Measurements from ENCODE around the gene MOCS2. TPM values are rescaled to one million over a fixed set of nuclear protein-coding genes. Genes with fewer than 3 reads are reported as not detected.
"Not testable (repeated sequence)": the region's sequence is repeated elsewhere in the genome, so short reads cannot be mapped to it uniquely, and the experiment has no call there.

MOCS2 gene
- total and polyA plus RNA-seq, 5 donors from 2014 or later, result 14.1 to 44.7 (median 35.6) TPM

- Histone ChIP-seq H3K4me1 (ENCODE audit: control insufficient read depth, insufficient read depth, low read length, poor library complexity, severe bottlenecking) (no peaks in the 10 kb centered on the region), H3K4me3 (ENCODE audit: low read depth, low read length) (no peak overlapping the region), H3K36me3 (ENCODE audit: control insufficient read depth, insufficient read depth, low read length) (no peaks in the 10 kb centered on the region), H3K27ac (ENCODE audit: insufficient read depth, low read length, poor library complexity, severe bottlenecking) (no peak overlapping the region), H3K27me3 (ENCODE audit: control insufficient read depth, insufficient read depth, low read length) (no peaks in the 10 kb centered on the region), H3K9me3 (ENCODE audit: control insufficient read depth in 2 of 2, low read length in 2 of 2) (no peaks in the 10 kb centered on the region)
- Mint-ChIP-seq H3K27ac (no peak overlapping the region), H3K27me3 (peaks cover 13% of the 10 kb centered on the region), H3K4me1 (no peaks in the 10 kb centered on the region), H3K36me3 (no peaks in the 10 kb centered on the region), H3K9me3 (peaks cover 0 to 1% (median 0%) of the 10 kb centered on the region in 7 donors), H3K4me3 (no peak overlapping the region)
- no peak for ATAC-seq (ENCODE audit: low read depth in 2 of 2)
- peak in 1 of 3 donors; percentile 9 for DNase-seq
Observed at GRCh38 chr5:53123702-53124101, 14.1 kb upstream of the MOCS2 start.

GRCh38 chr5:53120165-53120564, 10.6 kb upstream of the MOCS2 start:
- H3K27ac ChIP-seq (ENCODE audit: insufficient read depth, low read length, poor library complexity, severe bottlenecking), result no peak overlapping the region
- Mint-ChIP-seq H3K4me3 (no peak overlapping the region), H3K9me3 (no peaks in the 10 kb centered on the region), H3K27me3 (peaks cover 8% of the 10 kb centered on the region), H3K36me3 (no peaks in the 10 kb centered on the region), H3K4me1 (no peaks in the 10 kb centered on the region), H3K27ac (no peak overlapping the region)
- H3K27me3 ChIP-seq (ENCODE audit: control insufficient read depth, insufficient read depth, low read length), result no peaks in the 10 kb centered on the region
- no peaks in the 10 kb centered on the region for H3K9me3 ChIP-seq (ENCODE audit: control insufficient read depth in 2 of 2, low read length in 2 of 2)
- H3K4me3 ChIP-seq (ENCODE audit: low read depth, low read length), result no peak overlapping the region
- H3K36me3 ChIP-seq (ENCODE audit: control insufficient read depth, insufficient read depth, low read length), result no peaks in the 10 kb centered on the region
- DNase-seq, result no peak
- no peak for ATAC-seq (ENCODE audit: low read depth in 2 of 2)
- no peaks in the 10 kb centered on the region for H3K4me1 ChIP-seq (ENCODE audit: control insufficient read depth, insufficient read depth, low read length, poor library complexity, severe bottlenecking)

- peaks cover 8% of the 10 kb centered on the region for H3K27me3 Mint-ChIP-seq
- Histone ChIP-seq H3K4me1 (ENCODE audit: control insufficient read depth, insufficient read depth, low read length, poor library complexity, severe bottlenecking) (no peaks in the 10 kb centered on the region), H3K27ac (ENCODE audit: insufficient read depth, low read length, poor library complexity, severe bottlenecking) (no peak overlapping the region), H3K9me3 (ENCODE audit: control insufficient read depth in 2 of 2, low read length in 2 of 2) (no peaks in the 10 kb centered on the region), H3K27me3 (ENCODE audit: control insufficient read depth, insufficient read depth, low read length) (no peaks in the 10 kb centered on the region), H3K4me3 (ENCODE audit: low read depth, low read length) (no peak overlapping the region), H3K36me3 (ENCODE audit: control insufficient read depth, insufficient read depth, low read length) (no peaks in the 10 kb centered on the region)
- no peaks in the 10 kb centered on the region for H3K9me3 Mint-ChIP-seq
- no peak overlapping the region for H3K27ac Mint-ChIP-seq
- ATAC-seq (ENCODE audit: low read depth in 2 of 2), result no peak
- no peaks in the 10 kb centered on the region for H3K4me1 Mint-ChIP-seq
- H3K4me3 Mint-ChIP-seq, result no peak overlapping the region
- no peaks in the 10 kb centered on the region for H3K36me3 Mint-ChIP-seq
- no peak for DNase-seq
Observed at GRCh38 chr5:53118879-53119278, 9.3 kb upstream of the MOCS2 start.

- H3K36me3 ChIP-seq (ENCODE audit: control insufficient read depth, insufficient read depth, low read length), result no peaks in the 10 kb centered on the region
- H3K4me3 ChIP-seq (ENCODE audit: low read depth, low read length), result no peak overlapping the region
- DNase-seq (no peak), ATAC-seq (ENCODE audit: low read depth in 2 of 2) (no peak)
- no peaks in the 10 kb centered on the region for H3K27me3 ChIP-seq (ENCODE audit: control insufficient read depth, insufficient read depth, low read length)
- H3K9me3 Mint-ChIP-seq, result no peaks in the 10 kb centered on the region
- H3K9me3 ChIP-seq (ENCODE audit: control insufficient read depth in 2 of 2, low read length in 2 of 2), result no peaks in the 10 kb centered on the region
- H3K4me3 Mint-ChIP-seq, result no peak overlapping the region
- peaks cover 8% of the 10 kb centered on the region for H3K27me3 Mint-ChIP-seq
- no peak overlapping the region for H3K27ac ChIP-seq (ENCODE audit: insufficient read depth, low read length, poor library complexity, severe bottlenecking)
- H3K36me3 Mint-ChIP-seq, result no peaks in the 10 kb centered on the region
- no peak overlapping the region for H3K27ac Mint-ChIP-seq
- H3K4me1 Mint-ChIP-seq, result no peaks in the 10 kb centered on the region
- H3K4me1 ChIP-seq (ENCODE audit: control insufficient read depth, insufficient read depth, low read length, poor library complexity, severe bottlenecking), result no peaks in the 10 kb centered on the region
Observed at GRCh38 chr5:53116597-53116996, 7.0 kb upstream of the MOCS2 start.

GRCh38 chr5:53114988-53115387, 5.4 kb upstream of the MOCS2 start:
- H3K4me1 ChIP-seq (ENCODE audit: control insufficient read depth, insufficient read depth, low read length, poor library complexity, severe bottlenecking), result peaks cover 6% of the 10 kb centered on the region
- Mint-ChIP-seq H3K27me3 (peaks cover 4% of the 10 kb centered on the region), H3K4me3 (no peak overlapping the region), H3K9me3 (no peaks in the 10 kb centered on the region), H3K27ac (no peak overlapping the region), H3K4me1 (peaks cover 9 to 13% (median 11%) of the 10 kb centered on the region in 4 donors), H3K36me3 (no peaks in the 10 kb centered on the region)
- no peaks in the 10 kb centered on the region for H3K27me3 ChIP-seq (ENCODE audit: control insufficient read depth, insufficient read depth, low read length)
- DNase-seq (peak in 1 of 3 donors; percentile 28), ATAC-seq (ENCODE audit: low read depth in 2 of 2) (no peak)
- H3K4me3 ChIP-seq (ENCODE audit: low read depth, low read length), result no peak overlapping the region
- H3K27ac ChIP-seq (ENCODE audit: insufficient read depth, low read length, poor library complexity, severe bottlenecking), result no peak overlapping the region
- no peaks in the 10 kb centered on the region for H3K36me3 ChIP-seq (ENCODE audit: control insufficient read depth, insufficient read depth, low read length)
- no peaks in the 10 kb centered on the region for H3K9me3 ChIP-seq (ENCODE audit: control insufficient read depth in 2 of 2, low read length in 2 of 2)

GRCh38 chr5:53113947-53114346, 4.4 kb upstream of the MOCS2 start:
- ATAC-seq (ENCODE audit: low read depth in 2 of 2), result no peak
- no peaks in the 10 kb centered on the region for H3K9me3 ChIP-seq (ENCODE audit: control insufficient read depth in 2 of 2, low read length in 2 of 2)
- H3K27ac ChIP-seq (ENCODE audit: insufficient read depth, low read length, poor library complexity, severe bottlenecking), result no peak overlapping the region
- Mint-ChIP-seq H3K27me3 (peaks cover 4% of the 10 kb centered on the region), H3K4me1 (peaks cover 13 to 20% (median 14%) of the 10 kb centered on the region in 4 donors), H3K27ac (no peak overlapping the region), H3K4me3 (no peak overlapping the region), H3K9me3 (no peaks in the 10 kb centered on the region), H3K36me3 (no peaks in the 10 kb centered on the region)
- H3K27me3 ChIP-seq (ENCODE audit: control insufficient read depth, insufficient read depth, low read length), result no peaks in the 10 kb centered on the region
- no peaks in the 10 kb centered on the region for H3K36me3 ChIP-seq (ENCODE audit: control insufficient read depth, insufficient read depth, low read length)
- DNase-seq, result no peak
- peaks cover 13% of the 10 kb centered on the region for H3K4me1 ChIP-seq (ENCODE audit: control insufficient read depth, insufficient read depth, low read length, poor library complexity, severe bottlenecking)
- no peak overlapping the region for H3K4me3 ChIP-seq (ENCODE audit: low read depth, low read length)

GRCh38 chr5:53112909-53113308, 3.4 kb upstream of the MOCS2 start:
- no peak overlapping the region for H3K4me3 Mint-ChIP-seq
- no peaks in the 10 kb centered on the region for H3K27me3 ChIP-seq (ENCODE audit: control insufficient read depth, insufficient read depth, low read length)
- peaks cover 18% of the 10 kb centered on the region for H3K4me1 ChIP-seq (ENCODE audit: control insufficient read depth, insufficient read depth, low read length, poor library complexity, severe bottlenecking)
- no peak overlapping the region for H3K27ac ChIP-seq (ENCODE audit: insufficient read depth, low read length, poor library complexity, severe bottlenecking)
- no peak overlapping the region for H3K4me3 ChIP-seq (ENCODE audit: low read depth, low read length)
- H3K4me1 Mint-ChIP-seq, result peaks cover 13 to 28% (median 17%) of the 10 kb centered on the region in 4 donors
- no peaks in the 10 kb centered on the region for H3K27me3 Mint-ChIP-seq
- H3K36me3 ChIP-seq (ENCODE audit: control insufficient read depth, insufficient read depth, low read length), result no peaks in the 10 kb centered on the region
- H3K9me3 ChIP-seq (ENCODE audit: control insufficient read depth in 2 of 2, low read length in 2 of 2), result no peaks in the 10 kb centered on the region
- H3K9me3 Mint-ChIP-seq, result no peaks in the 10 kb centered on the region
- no peaks in the 10 kb centered on the region for H3K36me3 Mint-ChIP-seq
- ATAC-seq (ENCODE audit: low read depth in 2 of 2) (no peak), DNase-seq (no peak)
- no peak overlapping the region for H3K27ac Mint-ChIP-seq

GRCh38 chr5:53112307-53112706, 2.8 kb upstream of the MOCS2 start:
- not testable (repeated sequence) for H3K9me3 Mint-ChIP-seq; H3K4me3 ChIP-seq (ENCODE audit: low read depth, low read length); H3K27ac ChIP-seq (ENCODE audit: insufficient read depth, low read length, poor library complexity, severe bottlenecking); H3K4me3 Mint-ChIP-seq; H3K27me3 ChIP-seq (ENCODE audit: control insufficient read depth, insufficient read depth, low read length); H3K27me3 Mint-ChIP-seq; H3K36me3 ChIP-seq (ENCODE audit: control insufficient read depth, insufficient read depth, low read length); H3K36me3 Mint-ChIP-seq; H3K9me3 ChIP-seq (ENCODE audit: control insufficient read depth in 2 of 2, low read length in 2 of 2); ATAC-seq (ENCODE audit: low read depth in 2 of 2); H3K27ac Mint-ChIP-seq; DNase-seq
- peaks cover 18% of the 10 kb centered on the region for H3K4me1 ChIP-seq (ENCODE audit: control insufficient read depth, insufficient read depth, low read length, poor library complexity, severe bottlenecking)
- peaks cover 13 to 34% (median 22%) of the 10 kb centered on the region in 4 donors for H3K4me1 Mint-ChIP-seq

All from CD4-positive, CD25-positive, alpha-beta regulatory T cell (primary cell).